ENCODE results near the gene ZNF133. TPM values are rescaled to one million over a fixed set of nuclear protein-coding genes. Genes with fewer than 3 reads are reported as not detected.

Gene ZNF133
- total and polyA plus RNA-seq, 2 donors (not counting 3 experiments of a cell fraction or from before 2014, with no cell fraction given) = 11.1 to 13.8 TPM

GRCh38 chr20:18362916-18363315 lies 74.6 kb downstream of the ZNF133 start:
- dilution Hi-C loops (cut with MboI; ENCODE audit: extremely low pct_ligation_motif_present, low sequenced_read_pairs) = no loop called here
- intact Hi-C loops (cut with micrococcal nuclease) = no loop called here
- no peaks in the 10 kb centered on the region for H3K4me1 ChIP-seq (ENCODE audit: control insufficient read depth, extremely low read depth, insufficient read depth, low read length)
- TF ChIP-seq POLR2AphosphoS5 (IDR thresholded peaks at IDR 0.05; ENCODE audit: insufficient read depth, low read depth, low read length) (no peak), POLR2A (IDR thresholded peaks at IDR 0.05; ENCODE audit: low read depth, low read length) (no peak), EZH2 (IDR thresholded peaks at IDR 0.05; ENCODE audit: borderline replicate concordance, low read depth, low read length, severe bottlenecking) (no peak), GATA2 (IDR thresholded peaks at IDR 0.05; ENCODE audit: insufficient read depth, insufficient read length, low read depth, low read length) (no peak), MYC (IDR thresholded peaks at IDR 0.05; ENCODE audit: low read depth, low read length) (no peak), JUN (IDR thresholded peaks at IDR 0.05; ENCODE audit: borderline replicate concordance, insufficient read depth, insufficient read length, low read depth) (no peak), CTCF (IDR thresholded peaks at IDR 0.05; ENCODE audit: extremely low read depth in 1 of 2, insufficient read depth in 1 of 2, low read depth in 1 of 2, low read length in 2 of 2) (no peak)
- H3K36me3 ChIP-seq (ENCODE audit: control insufficient read depth in 2 of 2, extremely low read depth in 1 of 2, insufficient read depth in 2 of 2, low read length in 2 of 2) = no peaks in the 10 kb centered on the region
- no peak overlapping the region for H2AFZ ChIP-seq (ENCODE audit: low read depth, low read length)
- H3K27me3 ChIP-seq (ENCODE audit: control insufficient read depth in 2 of 2, insufficient read depth in 2 of 2, low read length in 2 of 2) = peaks cover 0 to 6% of the 10 kb centered on the region in 2 experiments
- H3K4me3 ChIP-seq (replicated peaks in 1 of 3; ENCODE audit: insufficient read depth in 1 of 3, low read depth in 1 of 3, low read length in 3 of 3) = no peak overlapping the region
- no peaks in the 10 kb centered on the region for H3K9me3 ChIP-seq (replicated peaks; ENCODE audit: control insufficient read depth, insufficient read depth, low read length)
- H3K79me2 ChIP-seq (ENCODE audit: control insufficient read depth, insufficient read depth, low read length) = no peaks in the 10 kb centered on the region
- H3K9ac ChIP-seq (replicated peaks; ENCODE audit: extremely low read depth, insufficient read depth, low read length) = no peak overlapping the region
- ChIA-PET POLR2A (no interaction called here), CTCF (no interaction called here)
- no peak for FAIRE-seq
- no peaks in the 10 kb centered on the region for H3K9me1 ChIP-seq (replicated peaks; ENCODE audit: control insufficient read depth, extremely low read depth, insufficient read depth, low read length)
- H4K20me1 ChIP-seq (replicated peaks; ENCODE audit: control insufficient read depth, extremely low read depth, insufficient read depth, low read length) = no peaks in the 10 kb centered on the region
- no peak overlapping the region for H3K27ac ChIP-seq (ENCODE audit: insufficient read depth, low read depth, low read length)
- BruUV-seq (replicated peaks) = no TSS peak
- no peak for DNase-seq (ENCODE audit: low read depth, low spot score)
- H3K4me2 ChIP-seq (ENCODE audit: insufficient read depth, low read length) = no peak overlapping the region

- Histone ChIP-seq H3K27me3 (ENCODE audit: control insufficient read depth in 2 of 2, insufficient read depth in 2 of 2, low read length in 2 of 2) (peaks cover 0 to 6% of the 10 kb centered on the region in 2 experiments), H3K9me3 (replicated peaks; ENCODE audit: control insufficient read depth, insufficient read depth, low read length) (no peaks in the 10 kb centered on the region), H3K27ac (ENCODE audit: insufficient read depth, low read depth, low read length) (no peak overlapping the region), H3K4me3 (replicated peaks in 1 of 3; ENCODE audit: insufficient read depth in 1 of 3, low read depth in 1 of 3, low read length in 3 of 3) (no peak overlapping the region), H3K4me2 (ENCODE audit: insufficient read depth, low read length) (no peak overlapping the region), H3K9ac (replicated peaks; ENCODE audit: extremely low read depth, insufficient read depth, low read length) (no peak overlapping the region), H2AFZ (ENCODE audit: low read depth, low read length) (no peak overlapping the region), H3K36me3 (ENCODE audit: control insufficient read depth in 2 of 2, extremely low read depth in 1 of 2, insufficient read depth in 2 of 2, low read length in 2 of 2) (no peaks in the 10 kb centered on the region), H3K4me1 (ENCODE audit: control insufficient read depth, extremely low read depth, insufficient read depth, low read length) (no peaks in the 10 kb centered on the region), H4K20me1 (replicated peaks; ENCODE audit: control insufficient read depth, extremely low read depth, insufficient read depth, low read length) (no peaks in the 10 kb centered on the region), H3K9me1 (replicated peaks; ENCODE audit: control insufficient read depth, extremely low read depth, insufficient read depth, low read length) (no peaks in the 10 kb centered on the region), H3K79me2 (ENCODE audit: control insufficient read depth, insufficient read depth, low read length) (no peaks in the 10 kb centered on the region)
- no TSS peak for BruUV-seq (replicated peaks)
- ChIA-PET CTCF (no interaction called here), POLR2A (no interaction called here)
- FAIRE-seq (no peak), DNase-seq (ENCODE audit: low read depth, low spot score) (no peak)
- intact Hi-C loops (cut with micrococcal nuclease) = no loop called here
- dilution Hi-C loops (cut with MboI; ENCODE audit: extremely low pct_ligation_motif_present, low sequenced_read_pairs) = no loop called here
- TF ChIP-seq EZH2 (IDR thresholded peaks at IDR 0.05; ENCODE audit: borderline replicate concordance, low read depth, low read length, severe bottlenecking) (no peak), JUN (IDR thresholded peaks at IDR 0.05; ENCODE audit: borderline replicate concordance, insufficient read depth, insufficient read length, low read depth) (no peak), CTCF (IDR thresholded peaks at IDR 0.05; ENCODE audit: extremely low read depth in 1 of 2, insufficient read depth in 1 of 2, low read depth in 1 of 2, low read length in 2 of 2) (no peak), POLR2AphosphoS5 (IDR thresholded peaks at IDR 0.05; ENCODE audit: insufficient read depth, low read depth, low read length) (no peak), MYC (IDR thresholded peaks at IDR 0.05; ENCODE audit: low read depth, low read length) (no peak), GATA2 (IDR thresholded peaks at IDR 0.05; ENCODE audit: insufficient read depth, insufficient read length, low read depth, low read length) (no peak), MAX (IDR thresholded peaks at IDR 0.05; ENCODE audit: insufficient read depth, insufficient read length) (no peak), POLR2A (IDR thresholded peaks at IDR 0.05; ENCODE audit: low read depth, low read length) (no peak), FOS (IDR thresholded peaks at IDR 0.05; ENCODE audit: borderline replicate concordance, insufficient read depth, low read length) (no peak)
Measured at GRCh38 chr20:18363708-18364107, 75.4 kb downstream of the ZNF133 start.

All from endothelial cell of umbilical vein (primary cell).